Sigmoid colon (tissue), 4 donors: ENCODE data around the gene MROH8.

ENCODE experiments used
- CTCF ChIP-seq, 4 experiments: fragments of 450-650 bp in 3 of 4; fragments of 200-600 bp in 1 of 4; IDR thresholded peaks; one replicate each; pipeline ENCODE4 v1.5.1; 2016 to 2019; ENCODE audit warnings: antibody characterized with exemption in 4 of 4, mild to moderate bottlenecking in 3 of 4, moderate library complexity in 2 of 4
- POLR2A ChIP-seq, 2 donors: fragments of 450-650 bp; IDR thresholded peaks; one replicate each; pipeline ENCODE4 v1.6.1; 2016; ENCODE audit warnings: antibody characterized with exemption in 2 of 2, mild to moderate bottlenecking in 2 of 2, moderate library complexity in 2 of 2
- POLR2AphosphoS5 ChIP-seq, 4 donors: sonication (generic); formaldehyde crosslinking; IDR thresholded peaks; one replicate each; pipeline ENCODE4 v1.6.1; 2017; ENCODE audit warnings: antibody characterized with exemption in 4 of 4

- no peak for TF ChIP-seq CTCF (IDR thresholded peaks at IDR 0.05)
- no peak for TF ChIP-seq POLR2A (IDR thresholded peaks at IDR 0.05)
- TF ChIP-seq POLR2AphosphoS5 (IDR thresholded peaks at IDR 0.05), result no peak
Measured at GRCh38 chr20:37137547-37137946, 41.8 kb downstream of the MROH8 start.
